CD4-positive, alpha-beta T cell treated with Interleukin-2 at 100 ng/mL for 4 hours (primary cell): Measurements from ENCODE around the gene UQCR10.
"Not testable (repeated sequence)": the region's sequence is repeated elsewhere in the genome, so short reads cannot be mapped to it uniquely, and the experiment has no call there.

ENCODE experiments used
- DNase-seq: peaks from one replicate; pipeline ENCODE4 v3.0.0-alpha.2; 2020; ENCODE audit warnings: low spot score

UQCR10 gene

GRCh38 chr22:29737251-29738117 is 29.7 kb upstream of the UQCR10 start:
- no peak for DNase-seq

- DNase-seq: no peak
These were observed 28.9 kb upstream of the UQCR10 start for GRCh38 chr22:29738118-29738815.

- DNase-seq: no peak
These were observed 27.8 kb upstream of the UQCR10 start for GRCh38 chr22:29739346-29739875.

- DNase-seq: no peak
These were observed 27.0 kb upstream of the UQCR10 start for GRCh38 chr22:29740216-29740615.

GRCh38 chr22:29741926-29742325 is 25.2 kb upstream of the UQCR10 start:
- DNase-seq: no peak

- DNase-seq: no peak
These were observed 24.8 kb upstream of the UQCR10 start for GRCh38 chr22:29742326-29742725.

GRCh38 chr22:29744902-29745301 is 22.3 kb upstream of the UQCR10 start:
- DNase-seq: no peak

- no peak for DNase-seq
These were observed 19.3 kb upstream of the UQCR10 start for GRCh38 chr22:29747832-29748231.

- DNase-seq: no peak
These were observed 18.8 kb upstream of the UQCR10 start for GRCh38 chr22:29748248-29748893.

- DNase-seq: no peak
These were observed 17.1 kb upstream of the UQCR10 start for GRCh38 chr22:29750029-29750428.

- peak; percentile 31 for DNase-seq
These were observed 16.3 kb upstream of the UQCR10 start for GRCh38 chr22:29750559-29751538.

GRCh38 chr22:29751669-29752068 is 15.5 kb upstream of the UQCR10 start:
- no peak for DNase-seq

- no peak for DNase-seq
These were observed 13.1 kb upstream of the UQCR10 start for GRCh38 chr22:29753808-29754657.

- not testable (repeated sequence) for DNase-seq
These were observed 12.3 kb upstream of the UQCR10 start for GRCh38 chr22:29754658-29755395.

- no peak for DNase-seq
These were observed 11.3 kb upstream of the UQCR10 start for GRCh38 chr22:29755889-29756288.

- no peak for DNase-seq
These were observed 10.8 kb upstream of the UQCR10 start for GRCh38 chr22:29756341-29756740.

GRCh38 chr22:29757096-29757495 is 10.1 kb upstream of the UQCR10 start:
- no peak for DNase-seq

- DNase-seq: no peak
These were observed 9.0 kb upstream of the UQCR10 start for GRCh38 chr22:29758068-29758622.

GRCh38 chr22:29758959-29759358 is 8.2 kb upstream of the UQCR10 start:
- no peak for DNase-seq
